NK-92 (cell line): Measurements from ENCODE around the gene CYB5A.

ENCODE experiments used
- DNase-seq: peaks from one replicate; lab custom pipeline; 2025; ENCODE audit not compliant: unreplicated experiment; lab: John Stamatoyannopoulos, UW

Gene CYB5A

DNA sequence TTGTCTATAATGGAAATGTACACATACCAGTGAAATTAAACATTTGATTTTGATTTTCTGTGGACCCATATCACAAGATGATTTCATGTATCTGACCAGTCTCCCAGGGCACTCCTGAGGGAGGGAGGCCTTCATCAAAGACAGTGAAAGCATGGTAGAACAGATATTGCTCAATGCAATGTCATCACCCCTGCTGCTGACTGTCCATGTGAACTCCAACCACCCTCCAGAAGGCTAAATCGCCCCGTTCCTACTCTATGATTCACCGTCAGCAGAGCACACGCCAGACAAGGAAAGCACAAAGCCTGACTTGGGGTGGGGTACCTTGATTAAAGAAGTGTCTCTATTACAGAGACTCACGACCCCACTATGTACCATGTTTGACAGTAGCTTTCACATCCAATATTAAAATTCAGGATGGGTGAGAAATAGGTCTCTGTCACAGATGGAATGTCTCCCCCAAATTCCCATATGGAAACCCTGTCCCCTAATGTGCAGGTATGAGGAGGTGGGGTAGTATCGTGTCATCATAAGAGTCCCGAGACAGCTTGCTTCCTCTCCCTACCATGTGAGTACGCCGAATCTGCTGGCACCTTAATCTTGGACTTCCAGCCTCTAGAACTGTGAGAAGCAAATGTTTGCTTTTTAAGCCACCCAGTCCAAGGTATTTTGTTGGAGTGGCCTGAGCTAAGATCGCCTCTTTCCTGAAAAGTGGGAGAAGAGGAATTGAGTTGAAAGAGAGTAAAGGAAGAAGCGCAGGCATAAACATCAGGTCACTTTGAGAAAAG lies 42.4 kb downstream of the CYB5A start:
- no peak for DNase-seq

DNA sequence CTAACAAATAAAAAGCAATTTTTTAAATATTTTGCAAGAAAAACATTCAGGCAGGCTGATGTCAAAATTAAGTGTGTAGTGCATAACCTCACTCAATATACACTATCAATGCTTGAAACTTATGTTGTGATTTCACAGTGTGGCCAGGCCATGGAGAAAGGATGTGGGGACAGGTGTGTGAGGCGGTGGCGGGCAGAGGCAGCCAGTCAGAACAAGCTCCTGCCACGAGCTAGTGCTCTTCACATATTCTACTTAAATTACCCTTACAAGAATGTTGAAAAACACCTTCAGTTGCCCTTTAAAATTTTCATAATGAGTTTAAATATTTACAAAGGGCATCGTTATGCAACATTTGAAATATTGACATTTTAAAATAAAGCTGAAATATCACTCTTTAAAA lies 43.2 kb downstream of the CYB5A start:
- DNase-seq: no peak

DNA sequence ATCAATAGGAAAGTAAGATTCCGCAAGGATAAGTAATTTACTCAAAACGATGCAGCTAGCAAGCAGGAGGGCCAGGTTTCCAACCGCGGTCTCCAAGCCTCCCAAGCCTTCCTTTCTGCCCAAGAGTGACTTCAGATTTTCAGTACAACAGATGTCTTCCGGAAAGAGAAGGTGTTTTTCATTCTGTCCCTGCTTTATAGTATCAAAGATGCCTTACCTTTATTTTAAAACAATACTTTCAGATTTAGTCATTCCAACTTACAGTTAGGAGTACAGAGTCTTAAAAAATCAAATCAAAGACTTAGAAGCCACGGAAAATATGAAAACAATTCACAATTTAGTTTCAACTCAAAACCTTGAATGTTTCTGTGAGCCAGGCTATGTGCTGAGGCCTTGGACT lies 43.6 kb downstream of the CYB5A start:
- no peak for DNase-seq

DNA sequence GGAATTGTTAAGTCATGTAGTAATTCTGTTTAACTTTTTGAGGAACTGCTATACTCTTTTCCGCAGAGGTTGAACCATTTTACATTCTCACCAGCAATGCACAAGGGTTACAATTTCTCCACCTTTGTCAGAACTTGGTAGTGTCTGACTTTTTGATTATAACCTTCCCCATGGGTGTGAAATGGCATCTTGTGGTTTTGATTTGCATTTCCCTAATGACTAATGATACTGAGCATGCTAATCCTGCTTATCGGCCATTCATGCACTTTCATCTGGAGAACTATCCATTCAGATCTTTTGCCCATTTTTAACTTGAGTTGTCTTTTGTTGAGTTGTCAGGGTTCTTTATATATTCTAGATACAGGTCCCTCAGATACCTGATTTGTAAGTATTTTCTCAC lies 47.2 kb downstream of the CYB5A start:
- no peak for DNase-seq

DNA sequence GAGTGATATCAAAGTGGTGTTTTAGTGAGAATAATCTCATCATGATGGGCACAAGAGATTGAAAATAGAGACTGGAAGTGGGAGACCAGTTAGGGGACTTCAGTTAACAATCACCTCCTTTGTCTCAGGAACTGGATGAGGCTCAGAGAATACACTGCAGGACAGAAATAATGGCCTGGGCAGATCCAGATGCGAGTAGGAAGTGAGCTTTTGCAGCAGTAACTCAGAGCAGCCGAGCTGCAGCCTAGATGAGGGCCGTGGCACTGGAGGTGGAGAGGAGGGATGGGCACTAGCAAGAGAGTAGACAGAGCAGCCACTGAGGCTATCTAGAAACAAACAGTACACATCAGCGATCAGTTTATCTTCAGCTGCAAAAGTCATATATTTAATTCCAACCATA lies 48.6 kb downstream of the CYB5A start:
- DNase-seq: no peak

DNA sequence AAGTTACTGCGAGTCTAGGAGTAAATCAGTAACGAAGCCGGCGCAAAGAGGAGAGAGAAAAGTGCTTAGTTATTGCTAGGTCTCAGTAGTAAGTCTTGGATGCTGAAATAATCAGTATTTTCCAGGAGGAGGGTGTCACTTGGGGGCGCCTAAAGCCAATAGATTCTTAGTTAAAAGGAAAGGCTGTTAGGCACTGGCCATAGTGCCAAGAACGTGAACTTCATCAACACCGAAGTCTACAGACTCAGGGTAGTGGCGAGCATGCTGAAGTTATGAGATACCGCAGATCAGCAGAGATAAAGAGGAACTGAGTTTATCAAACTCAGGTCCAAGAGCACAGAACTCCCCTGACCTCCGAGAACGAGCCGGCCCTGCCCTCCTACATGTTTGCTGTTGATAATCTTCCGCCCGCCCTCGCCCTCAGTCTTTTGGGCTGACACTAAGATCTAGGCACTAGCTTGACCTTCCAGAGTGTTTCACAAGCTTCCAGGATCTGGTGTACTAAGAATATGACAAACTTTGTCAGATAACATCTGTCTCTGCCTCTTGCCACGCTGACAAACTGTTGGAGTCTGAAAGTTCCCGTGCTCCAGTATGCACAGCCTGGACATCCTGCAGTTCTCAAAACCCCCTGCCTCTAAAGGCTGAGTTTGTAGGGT lies 49.2 kb downstream of the CYB5A start:
- no peak for DNase-seq

DNA sequence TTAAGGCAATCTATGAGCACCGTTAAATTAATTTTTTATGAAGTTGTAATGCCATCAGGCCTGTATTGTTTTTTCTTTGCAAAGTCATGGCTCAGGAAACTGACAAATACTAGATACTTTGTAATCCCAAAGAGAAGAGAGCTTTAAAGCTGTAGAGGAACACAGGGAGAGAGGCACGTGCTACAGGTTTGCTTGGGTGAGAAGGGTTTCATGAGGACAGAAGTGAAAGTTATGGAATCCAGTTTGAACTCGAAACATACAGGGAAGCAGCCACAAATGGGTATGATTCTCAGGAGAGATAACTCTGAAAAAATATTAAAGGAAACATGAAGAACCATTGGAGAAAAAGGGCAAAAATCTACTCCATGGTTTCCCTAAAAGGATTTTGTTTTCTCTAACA lies 49.8 kb downstream of the CYB5A start:
- no peak for DNase-seq

DNA sequence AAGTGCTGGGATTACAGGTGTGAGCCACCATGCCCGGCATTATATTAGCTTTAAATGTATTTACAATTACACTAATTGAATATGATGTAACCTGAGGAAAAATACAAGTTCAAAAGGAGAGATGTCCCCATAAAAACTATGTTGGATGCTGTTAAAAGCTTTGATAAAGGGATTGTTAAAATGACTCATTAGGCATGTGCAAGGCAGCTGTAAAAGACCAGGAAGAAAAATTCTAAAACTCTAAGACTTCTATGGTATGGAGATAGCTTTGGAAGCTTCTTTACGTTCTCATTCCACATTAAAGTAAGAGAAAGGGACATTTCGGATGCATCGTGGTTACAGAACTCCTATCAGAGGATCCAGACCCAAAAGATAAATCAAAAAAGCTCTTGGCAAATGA lies 50.3 kb downstream of the CYB5A start:
- DNase-seq: no peak

DNA sequence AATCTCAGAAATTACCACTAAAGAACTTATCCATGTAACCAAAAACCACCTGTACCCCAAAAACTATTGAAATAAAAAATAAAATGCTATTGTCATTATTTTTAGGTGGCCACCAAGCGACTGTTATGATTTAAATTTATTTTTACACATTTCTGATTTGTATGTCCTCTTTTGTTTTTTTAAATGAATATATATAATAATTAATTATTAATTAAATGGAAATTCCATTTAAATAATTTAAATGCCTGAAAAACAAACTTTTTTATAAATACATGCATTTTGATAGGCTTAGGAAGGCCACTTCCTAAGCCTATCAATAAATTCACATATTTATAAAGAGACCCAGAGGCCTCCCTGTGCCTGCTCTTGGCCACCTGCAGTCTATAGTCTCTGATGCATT lies 52.2 kb downstream of the CYB5A start:
- DNase-seq: no peak

DNA sequence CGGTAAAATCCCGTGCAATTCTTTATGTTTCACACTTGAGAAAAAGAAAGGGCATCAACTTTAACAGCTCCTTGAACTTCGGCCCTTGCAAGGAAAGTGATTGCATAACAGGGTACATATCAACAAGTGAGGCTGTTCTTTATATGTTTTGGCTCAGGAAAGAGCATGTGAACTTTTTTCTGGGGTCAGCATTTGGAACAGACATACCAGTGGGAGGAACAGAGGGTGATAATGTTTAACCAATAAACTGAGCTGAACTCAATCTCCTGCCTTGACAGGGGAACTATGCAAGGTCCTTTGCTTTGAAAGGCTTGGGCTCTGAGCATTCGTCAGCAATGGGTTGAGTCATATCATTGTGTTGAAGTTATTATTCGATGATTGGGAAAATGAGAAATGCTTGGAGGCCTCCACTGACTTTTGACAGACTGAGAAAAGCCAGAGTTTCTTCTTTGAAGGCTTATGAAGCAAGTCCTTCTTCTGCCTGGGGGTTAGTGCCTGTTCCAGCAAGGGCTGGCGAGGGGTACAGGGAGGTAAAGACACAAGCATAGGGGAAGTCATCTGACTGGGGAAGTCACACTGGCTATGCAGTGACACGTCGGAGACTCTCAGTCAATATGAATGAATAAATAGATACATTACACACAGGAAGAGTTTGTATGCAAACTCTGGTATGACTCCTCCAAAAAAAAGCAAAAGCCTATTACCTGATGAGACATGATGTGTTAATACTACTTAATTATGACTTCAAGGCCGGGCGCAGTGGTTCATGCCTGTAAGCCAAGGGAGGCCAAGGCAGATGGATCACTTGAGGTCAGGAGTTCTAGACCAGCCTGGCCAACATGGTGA lies 57.2 kb downstream of the CYB5A start:
- DNase-seq: no peak

DNA sequence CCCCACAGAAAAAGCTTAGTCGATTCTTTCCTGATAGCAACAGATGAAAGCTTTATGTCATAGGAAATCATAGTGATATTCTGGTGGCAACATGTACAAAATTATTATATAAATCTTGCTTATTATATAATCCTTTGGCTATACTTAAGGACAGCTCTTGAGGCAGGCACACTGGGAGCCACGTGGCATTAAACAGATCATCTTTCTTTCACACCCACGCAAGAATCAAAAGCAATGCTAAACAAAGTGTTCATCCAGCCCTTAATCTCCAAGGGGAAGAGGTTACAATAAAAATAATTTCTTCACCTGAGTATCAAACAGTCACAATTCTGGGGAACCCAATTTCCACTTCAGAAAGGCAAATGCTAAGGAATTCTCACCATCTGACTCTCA lies 57.8 kb downstream of the CYB5A start:
- DNase-seq: no peak

DNA sequence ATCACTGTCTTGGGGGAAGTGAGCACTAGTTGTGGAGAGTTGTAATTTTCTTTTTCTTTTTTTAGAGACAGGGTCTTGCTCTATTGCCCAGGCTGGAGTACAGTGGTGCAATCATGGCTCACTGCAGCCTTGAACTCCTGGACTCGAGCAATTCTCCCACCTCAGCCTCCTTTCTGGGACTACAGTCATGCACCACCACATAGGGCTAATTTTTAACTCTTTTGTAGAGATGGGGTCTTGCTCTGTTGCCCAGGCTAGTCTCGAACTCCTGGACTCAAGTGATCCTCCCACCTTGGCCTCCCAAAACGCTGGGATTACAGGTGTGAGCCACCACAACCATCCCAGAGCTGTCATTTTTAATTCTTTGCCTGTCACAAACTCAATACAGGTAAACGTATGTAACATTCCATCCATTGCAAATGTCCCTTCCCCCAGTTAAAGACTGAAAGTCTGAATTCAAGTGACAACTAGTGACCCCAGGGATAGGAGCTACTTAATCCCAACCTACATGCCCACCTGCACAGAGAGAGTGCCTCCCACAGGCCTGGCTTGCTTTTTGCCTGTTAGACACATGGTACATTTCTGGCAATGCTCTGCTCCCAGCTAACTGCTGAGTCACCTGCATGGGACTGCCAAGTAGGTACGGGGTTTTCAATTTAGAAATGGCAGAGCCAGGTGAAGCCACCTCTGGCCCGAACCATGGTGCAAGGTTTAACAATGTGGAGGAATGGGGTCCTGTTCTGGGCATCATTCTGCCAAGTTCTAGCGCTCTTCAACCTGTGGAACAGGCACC lies 60.6 kb downstream of the CYB5A start:
- no peak for DNase-seq

DNA sequence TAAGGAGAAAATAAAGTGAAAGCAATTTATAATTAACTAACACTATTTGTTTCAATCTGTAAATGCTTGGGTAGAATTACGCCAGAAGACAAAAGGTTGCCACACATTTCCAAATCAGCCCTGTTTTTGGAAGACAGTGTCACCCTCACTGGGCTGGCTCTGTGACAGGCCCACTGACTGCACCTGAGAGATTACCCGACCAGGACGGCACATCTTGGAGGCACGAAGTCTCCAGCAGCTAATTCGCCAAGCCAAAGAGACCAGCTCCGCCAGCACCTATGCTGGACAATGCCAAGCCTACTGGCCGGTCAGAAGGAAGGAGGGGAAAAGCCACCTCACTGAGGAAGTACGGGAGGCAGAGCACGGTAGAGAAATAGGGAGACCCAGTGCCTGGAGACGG lies 61.9 kb downstream of the CYB5A start:
- DNase-seq: no peak

DNA sequence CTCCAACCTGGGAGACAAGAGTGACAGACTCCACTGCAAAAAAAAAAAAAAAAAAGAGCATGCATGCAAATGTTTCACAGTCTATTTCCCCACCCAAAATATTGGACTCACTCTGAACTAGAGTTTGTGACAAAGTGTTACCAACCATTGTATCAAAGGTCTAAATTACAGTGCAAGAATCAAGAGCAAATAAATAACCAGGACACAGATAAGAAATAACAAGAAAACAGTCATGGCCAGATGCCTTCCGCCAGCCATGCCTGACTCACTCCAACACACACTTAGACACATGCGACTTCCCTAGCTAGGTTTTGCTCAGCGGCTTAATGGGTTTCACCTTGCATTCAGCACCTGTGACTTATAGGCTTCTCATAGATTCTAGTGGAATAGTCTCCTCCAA lies 62.8 kb downstream of the CYB5A start:
- DNase-seq: no peak

DNA sequence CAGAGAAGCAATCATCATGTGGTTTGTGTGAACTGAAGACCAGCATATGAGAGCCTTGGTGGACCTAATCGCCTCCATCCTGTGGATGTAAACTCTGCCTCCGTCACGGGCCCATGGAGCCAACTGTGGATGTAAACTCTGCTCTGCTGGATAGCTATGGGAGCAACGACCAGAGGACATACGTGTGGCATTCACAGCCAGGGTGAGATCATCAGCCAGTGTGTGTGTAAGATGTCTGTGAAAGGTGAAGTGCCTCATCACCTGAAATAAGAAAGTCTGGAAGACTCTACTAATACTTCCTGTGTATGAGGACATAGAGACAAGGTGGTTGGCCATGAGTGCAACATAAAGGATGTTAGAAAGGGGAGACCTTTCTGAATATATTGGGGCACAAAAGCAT lies 63.5 kb downstream of the CYB5A start:
- no peak for DNase-seq

DNA sequence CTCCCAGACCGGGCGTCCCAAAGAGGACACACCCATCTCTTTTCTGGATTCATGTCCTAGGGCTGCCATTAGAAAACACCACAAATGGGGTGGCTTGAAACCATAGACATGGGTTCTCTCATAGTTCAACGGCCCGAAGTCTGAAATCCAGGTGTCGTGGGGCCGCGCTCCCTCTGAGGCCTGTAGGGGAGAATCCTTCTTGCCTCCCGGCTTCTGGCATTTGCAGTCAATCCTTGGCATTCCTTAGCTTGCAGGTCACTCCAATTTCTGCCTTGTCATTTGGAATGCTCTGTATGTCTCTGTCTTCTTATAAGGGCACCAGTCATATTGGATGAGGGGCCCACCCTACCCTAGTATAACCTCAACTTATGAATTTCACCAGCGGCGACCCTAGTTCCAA lies 65.1 kb downstream of the CYB5A start:
- no peak for DNase-seq

DNA sequence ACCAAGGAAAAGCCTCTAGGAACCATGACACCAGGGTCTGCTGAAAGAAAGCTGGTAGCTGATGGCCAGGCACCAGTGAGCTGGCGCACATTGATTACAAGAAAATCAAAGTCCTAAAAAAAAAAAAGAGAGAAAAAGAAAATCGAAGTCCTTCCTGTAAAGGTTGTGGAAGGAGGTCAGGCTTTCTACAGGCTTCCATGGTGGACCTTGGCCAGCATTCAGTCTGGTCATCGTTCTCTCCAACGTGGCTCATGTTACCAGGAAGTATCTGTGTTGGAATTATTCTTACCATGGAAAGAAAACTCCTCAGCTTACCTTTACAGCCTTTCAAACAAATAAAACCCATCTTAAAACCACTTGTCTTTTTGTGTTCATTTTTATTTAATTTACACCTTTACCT lies 65.6 kb downstream of the CYB5A start:
- DNase-seq: no peak

DNA sequence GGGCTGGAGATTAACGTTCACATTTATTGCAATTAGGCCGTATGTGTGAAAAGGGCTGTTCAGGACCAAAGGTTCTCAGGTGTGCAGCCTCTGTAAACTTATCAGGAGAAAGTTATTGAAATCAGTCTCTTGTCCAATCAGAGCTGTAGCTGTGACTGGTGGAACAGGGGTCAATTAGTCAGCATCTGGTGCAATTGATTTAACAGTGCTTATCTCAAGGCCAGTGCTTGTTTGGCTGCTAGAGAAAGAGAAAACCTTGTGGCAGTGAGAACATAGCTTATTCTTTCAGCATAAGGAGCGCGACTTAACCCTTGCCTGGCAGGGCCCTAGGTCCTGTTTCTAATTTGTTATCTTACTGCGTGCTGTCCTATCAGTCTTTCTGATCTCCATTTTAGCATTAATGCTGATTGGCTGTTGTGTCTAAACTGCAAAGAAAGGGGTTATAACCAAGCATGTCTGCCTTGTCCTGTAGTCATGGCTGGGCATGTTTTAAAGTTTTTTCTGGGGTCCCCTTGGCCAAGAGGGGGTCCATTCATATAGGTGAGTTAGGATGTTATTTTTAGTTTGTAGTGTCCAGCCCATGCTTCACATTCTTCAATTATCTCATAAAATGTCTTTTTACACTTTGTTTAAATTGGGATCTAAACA lies 66.4 kb downstream of the CYB5A start:
- DNase-seq: no peak

DNA sequence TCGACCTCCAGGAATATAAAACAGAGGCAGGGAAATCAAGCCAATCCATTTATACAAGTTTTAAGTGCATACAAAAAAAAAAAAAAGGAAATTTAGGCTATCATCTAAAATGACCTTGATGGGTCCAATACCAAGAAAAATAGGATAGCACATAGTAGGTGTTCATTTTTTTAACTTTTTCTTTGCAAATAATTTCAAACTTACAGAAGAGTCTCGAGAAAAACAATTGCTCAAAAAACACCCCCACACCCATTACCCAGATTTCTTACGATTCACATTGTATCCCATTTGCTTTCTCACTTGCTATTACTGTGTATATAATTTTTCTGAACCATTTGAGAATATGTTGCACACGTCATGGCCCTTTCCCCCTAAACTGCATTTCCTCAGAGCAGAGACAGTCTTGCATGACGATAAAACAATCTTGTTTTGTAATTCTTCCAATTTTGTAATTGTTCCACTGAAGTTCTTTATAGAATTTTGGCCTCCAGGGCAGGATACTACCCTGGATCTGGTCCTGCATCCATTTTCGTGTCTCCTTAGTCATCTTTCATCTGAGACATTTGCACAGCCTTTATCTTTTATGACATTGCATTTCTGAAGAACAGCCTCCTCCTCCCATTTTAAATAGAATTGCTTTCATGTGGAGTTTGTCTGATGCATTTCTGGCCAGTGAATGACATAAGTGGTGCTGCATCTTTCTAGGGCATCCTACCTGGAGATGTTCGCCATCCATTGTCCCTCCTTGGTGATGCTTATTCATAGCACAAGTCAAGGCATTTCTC lies 68.9 kb downstream of the CYB5A start:
- DNase-seq: no peak

DNA sequence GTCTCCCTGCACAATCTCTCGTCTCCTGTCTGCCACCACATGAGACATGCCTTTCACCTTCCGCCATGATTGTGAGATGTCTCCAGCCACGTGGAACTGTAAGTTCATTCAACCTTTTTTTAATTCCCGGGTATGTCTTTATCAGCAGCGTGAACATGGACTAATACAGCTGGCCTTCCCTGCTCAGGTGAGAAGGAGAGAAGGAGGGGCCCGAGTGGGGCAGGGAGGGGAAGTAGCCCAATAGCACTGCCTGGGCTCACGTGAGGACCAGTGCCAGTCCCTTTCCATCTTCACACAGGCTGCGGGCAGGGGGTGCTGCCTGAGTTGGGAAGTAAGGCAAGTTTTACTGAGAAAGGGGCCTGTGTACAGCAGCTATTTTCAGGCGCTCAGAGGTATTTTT lies 70.7 kb downstream of the CYB5A start:
- no peak for DNase-seq
